ENCODE results near the gene NOP9.

DNA sequence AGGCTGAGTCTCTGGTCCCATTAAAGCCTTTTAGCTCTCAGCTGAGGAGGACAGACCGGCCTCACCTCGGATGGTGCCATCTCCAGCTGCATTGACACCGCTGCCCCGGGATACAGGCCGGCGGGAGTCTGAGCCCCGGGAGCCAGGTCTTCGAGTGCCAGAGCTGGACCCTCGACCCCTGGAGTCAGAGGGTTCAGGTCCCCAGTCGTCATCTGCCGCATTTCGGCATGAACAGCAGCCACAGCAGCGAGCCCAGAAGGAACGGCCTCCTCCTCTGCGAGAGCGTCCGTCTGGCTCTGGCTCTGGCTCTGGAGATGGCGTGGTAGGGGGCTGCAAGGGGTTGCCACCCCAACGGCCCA, 37.7 kb upstream of the NOP9 start:
- TF ChIP-seq, protein P1, sequence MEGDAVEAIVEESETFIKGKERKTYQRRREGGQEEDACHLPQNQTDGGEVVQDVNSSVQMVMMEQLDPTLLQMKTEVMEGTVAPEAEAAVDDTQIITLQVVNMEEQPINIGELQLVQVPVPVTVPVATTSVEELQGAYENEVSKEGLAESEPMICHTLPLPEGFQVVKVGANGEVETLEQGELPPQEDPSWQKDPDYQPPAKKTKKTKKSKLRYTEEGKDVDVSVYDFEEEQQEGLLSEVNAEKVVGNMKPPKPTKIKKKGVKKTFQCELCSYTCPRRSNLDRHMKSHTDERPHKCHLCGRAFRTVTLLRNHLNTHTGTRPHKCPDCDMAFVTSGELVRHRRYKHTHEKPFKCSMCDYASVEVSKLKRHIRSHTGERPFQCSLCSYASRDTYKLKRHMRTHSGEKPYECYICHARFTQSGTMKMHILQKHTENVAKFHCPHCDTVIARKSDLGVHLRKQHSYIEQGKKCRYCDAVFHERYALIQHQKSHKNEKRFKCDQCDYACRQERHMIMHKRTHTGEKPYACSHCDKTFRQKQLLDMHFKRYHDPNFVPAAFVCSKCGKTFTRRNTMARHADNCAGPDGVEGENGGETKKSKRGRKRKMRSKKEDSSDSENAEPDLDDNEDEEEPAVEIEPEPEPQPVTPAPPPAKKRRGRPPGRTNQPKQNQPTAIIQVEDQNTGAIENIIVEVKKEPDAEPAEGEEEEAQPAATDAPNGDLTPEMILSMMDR (IDR thresholded peaks at IDR 0.05; ENCODE audit: poor library complexity): no peak
- TF ChIP-seq EZH2phosphoT487 (IDR thresholded peaks at IDR 0.05; ENCODE audit: low read depth, severe bottlenecking, unreplicated experiment) (no peak), EZH2 (IDR thresholded peaks at IDR 0.05; ENCODE audit: borderline replicate concordance) (no peak)

All from hepatocyte (in vitro differentiated cells).